GM20000 (cell line): Measurements from ENCODE around the gene ZNF385D.

Experiments
- DNase-seq: peaks from one replicate; pipeline ENCODE4 v3.0.0; 2012; ENCODE audit warnings: low spot score
- TF ChIP-seq, protein P1 (sequence below): IDR thresholded peaks from 2 replicates; pipeline ENCODE4 v1.5.1; 2012; ENCODE audit warnings: mild to moderate bottlenecking, control low read depth; ENCODE audit errors: extremely low read depth, missing control alignments

The ZNF385D gene

DNA sequence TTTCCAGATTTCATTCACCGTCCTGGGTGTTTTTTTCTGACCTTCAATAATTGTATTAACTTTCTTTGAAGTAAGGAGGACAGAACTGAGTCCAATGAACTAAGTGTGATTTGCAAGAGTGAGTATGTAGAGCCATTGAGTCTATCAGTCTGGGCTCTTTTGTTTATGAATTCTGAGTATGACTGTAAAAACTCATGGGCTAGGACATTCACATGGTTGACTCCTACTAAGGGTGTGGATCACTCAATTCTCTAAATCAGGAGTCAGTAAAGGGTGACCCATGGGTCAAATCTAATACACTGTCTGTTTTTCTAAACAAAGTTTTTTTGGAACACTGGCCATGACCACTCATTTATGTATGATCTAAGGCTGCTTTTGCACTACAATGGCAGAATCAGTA is 269.0 kb downstream of the ZNF385D start:
- no peak for DNase-seq
- TF ChIP-seq, protein P1, sequence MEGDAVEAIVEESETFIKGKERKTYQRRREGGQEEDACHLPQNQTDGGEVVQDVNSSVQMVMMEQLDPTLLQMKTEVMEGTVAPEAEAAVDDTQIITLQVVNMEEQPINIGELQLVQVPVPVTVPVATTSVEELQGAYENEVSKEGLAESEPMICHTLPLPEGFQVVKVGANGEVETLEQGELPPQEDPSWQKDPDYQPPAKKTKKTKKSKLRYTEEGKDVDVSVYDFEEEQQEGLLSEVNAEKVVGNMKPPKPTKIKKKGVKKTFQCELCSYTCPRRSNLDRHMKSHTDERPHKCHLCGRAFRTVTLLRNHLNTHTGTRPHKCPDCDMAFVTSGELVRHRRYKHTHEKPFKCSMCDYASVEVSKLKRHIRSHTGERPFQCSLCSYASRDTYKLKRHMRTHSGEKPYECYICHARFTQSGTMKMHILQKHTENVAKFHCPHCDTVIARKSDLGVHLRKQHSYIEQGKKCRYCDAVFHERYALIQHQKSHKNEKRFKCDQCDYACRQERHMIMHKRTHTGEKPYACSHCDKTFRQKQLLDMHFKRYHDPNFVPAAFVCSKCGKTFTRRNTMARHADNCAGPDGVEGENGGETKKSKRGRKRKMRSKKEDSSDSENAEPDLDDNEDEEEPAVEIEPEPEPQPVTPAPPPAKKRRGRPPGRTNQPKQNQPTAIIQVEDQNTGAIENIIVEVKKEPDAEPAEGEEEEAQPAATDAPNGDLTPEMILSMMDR, result no peak

- DNase-seq, result no peak
- TF ChIP-seq, protein P1, result no peak
Observed at GRCh38 chr3:21477541-21478288, 273.3 kb downstream of the ZNF385D start.

- TF ChIP-seq, protein P1, result no peak
Observed at GRCh38 chr3:21466476-21466875, 284.5 kb downstream of the ZNF385D start.

GRCh38 chr3:21464746-21465145 is 286.3 kb downstream of the ZNF385D start:
- DNase-seq, result no peak
- TF ChIP-seq, protein P1, result no peak

More at GRCh38 chr3:21466476-21466875, 284.5 kb downstream of the ZNF385D start:
- no peak for DNase-seq

DNA sequence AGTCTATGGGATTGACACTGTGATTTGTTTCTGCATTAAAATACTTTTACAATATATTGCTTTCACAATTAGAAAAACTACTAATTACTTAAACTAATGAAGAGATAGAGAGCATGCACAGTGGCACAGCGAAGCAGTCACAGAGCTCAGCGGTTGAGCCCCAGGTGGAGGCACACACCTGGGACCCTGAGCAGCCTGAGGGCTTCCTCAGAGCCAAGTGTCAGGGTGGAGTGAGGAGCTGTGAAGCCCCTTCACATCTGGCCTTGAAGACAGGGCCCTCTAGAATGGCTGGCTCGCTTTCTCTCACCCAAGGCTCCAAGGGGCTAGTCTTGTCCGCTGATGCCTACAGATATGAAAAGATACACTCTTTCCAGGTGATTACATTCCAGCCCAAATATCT is 287.7 kb downstream of the ZNF385D start:
- DNase-seq, result no peak
- TF ChIP-seq, protein P1, result no peak

GRCh38 chr3:21462141-21462540 is 288.9 kb downstream of the ZNF385D start:
- TF ChIP-seq, protein P1, result no peak
- no peak for DNase-seq

GRCh38 chr3:21457084-21457483 is 293.9 kb downstream of the ZNF385D start:
- DNase-seq, result no peak
- TF ChIP-seq, protein P1, result no peak
